A549 (cell line): ENCODE measurements around the gene PTGDS. TPM values are rescaled to one million over a fixed set of nuclear protein-coding genes. Genes with fewer than 3 reads are reported as not detected.

ENCODE experiments used
- ATAC-seq, 2 experiments: fragments of 200-7000 bp in 1 of 2; fragments of >200 bp in 1 of 2; cut with Nextera tagmentation in 1 of 2; cut with Tn5 transposase in 1 of 2; 3 replicates each; pipeline versions ENCODE4 v1.8.0 to v1.9.1; 2018 to 2020; ENCODE audit warnings: mild to moderate bottlenecking in 1 of 2, moderate library complexity in 1 of 2
- CTCF ChIA-PET: fragments of 300-600 bp; sonication (Branson Sonifier 250); formaldehyde crosslinking; extraction: SDS; loops from one replicate; lab custom pipeline; 2021; ENCODE audit warnings: antibody characterized with exemption, inconsistent platforms; lab: Yijun Ruan, JAX
- POLR2A ChIA-PET: fragments of 350-600 bp; formaldehyde crosslinking; extraction: SDS; loops from one replicate; lab custom pipeline; 2021; ENCODE audit warnings: antibody characterized with exemption, inconsistent platforms; lab: Yijun Ruan, JAX
- DNase-seq, 2 experiments: peaks; one replicate each; pipeline versions ENCODE4 v3.0.0 to v3.0.0-alpha.2; 2011 to 2016; ENCODE audit warnings: low read depth in 1 of 2, low spot score in 1 of 2
- FAIRE-seq: peaks from 2 replicates; lab custom pipeline; 2011; peaks lifted over from hg19 to GRCh38; lab: Jason Lieb, UNC
- H3K27ac ChIP-seq, 2 experiments: fragments of >200 bp; sonication (Bioruptor Twin); formaldehyde crosslinking; 3 replicates each; pipeline ENCODE4 v1.5.1; 2016 to 2017
- H3K4me1 ChIP-seq: fragments of >200 bp; sonication (Bioruptor Twin); formaldehyde crosslinking; 3 replicates; pipeline ENCODE4 v1.6.1; 2016
- H3K4me2 ChIP-seq: fragments of >200 bp; sonication (Bioruptor Twin); formaldehyde crosslinking; 3 replicates; pipeline ENCODE4 v1.6.1; 2016
- H3K4me3 ChIP-seq: fragments of >200 bp; sonication (Bioruptor Twin); formaldehyde crosslinking; 3 replicates; pipeline ENCODE4 v1.5.1; 2016
- H3K9me3 ChIP-seq: fragments of >200 bp; sonication (Bioruptor Twin); formaldehyde crosslinking; 3 replicates; pipeline ENCODE4 v1.6.1; 2016
- BHLHE40 ChIP-seq: IDR thresholded peaks from 2 replicates; pipeline ENCODE4 v1.6.1; 2012; ENCODE audit warnings: low read depth, low read length, inconsistent platforms
- CBX2 ChIP-seq: fragments of 200-600 bp; sonication (generic); IDR thresholded peaks from 2 replicates; pipeline ENCODE4 v1.6.1; 2016; ENCODE audit warnings: low read depth, mild to moderate bottlenecking, borderline replicate concordance
- CBX8 ChIP-seq: fragments of 200-600 bp; sonication (generic); IDR thresholded peaks from 2 replicates; pipeline ENCODE4 v1.6.1; 2016
- CHD4 ChIP-seq: fragments of 200-600 bp; sonication (generic); IDR thresholded peaks from 2 replicates; pipeline ENCODE4 v1.6.1; 2016; ENCODE audit warnings: antibody characterized with exemption, mild to moderate bottlenecking, borderline replicate concordance
- ESRRA ChIP-seq: fragments of 150-350 bp; IDR thresholded peaks from 2 replicates; pipeline ENCODE4 v1.6.1; 2014; ENCODE audit warnings: mild to moderate bottlenecking, low read length, borderline replicate concordance
- FOSB ChIP-seq: fragments of 250-450 bp; sonication (Bioruptor Pico); IDR thresholded peaks from 2 replicates; pipeline ENCODE4 v1.5.0; 2020; ENCODE audit warnings: mild to moderate bottlenecking, moderate library complexity
- HEYL ChIP-seq: fragments of 250-450 bp; sonication (Bioruptor Pico); IDR thresholded peaks from 2 replicates; pipeline ENCODE4 v1.8.0; 2021; ENCODE audit warnings: mild to moderate bottlenecking, moderate library complexity
- JUNB ChIP-seq: fragments of >200 bp; sonication (Bioruptor Twin); formaldehyde crosslinking; IDR thresholded peaks from 2 replicates; pipeline ENCODE4 v1.6.1; 2016
- MAFK ChIP-seq: fragments of 450-650 bp; IDR thresholded peaks from 2 replicates; pipeline ENCODE4 v1.6.1; 2014; ENCODE audit not compliant: partially characterized antibody
- NPAS2 ChIP-seq: fragments of 250-450 bp; sonication (Bioruptor Pico); IDR thresholded peaks from 2 replicates; pipeline ENCODE4 v1.8.0; 2022; ENCODE audit warnings: mild to moderate bottlenecking, moderate library complexity, borderline replicate concordance
- NR3C1 ChIP-seq: fragments of >200 bp; sonication (Bioruptor Twin); formaldehyde crosslinking; IDR thresholded peaks from 3 replicates; pipeline ENCODE4 v1.6.1; 2017
- POLR2AphosphoS2 ChIP-seq: conservative IDR thresholded peaks from 2 replicates; pipeline ENCODE4 v1.6.1; 2012; ENCODE audit warnings: low read length, improper control_type of control experiment, inconsistent platforms
- RCOR1 ChIP-seq: fragments of 150-350 bp; IDR thresholded peaks from 2 replicates; pipeline ENCODE4 v1.6.1; 2014; ENCODE audit warnings: antibody characterized with exemption, low read length, low read depth
- TFCP2L1 ChIP-seq: fragments of 250-450 bp; sonication (Bioruptor Pico); IDR thresholded peaks from 2 replicates; pipeline ENCODE4 v1.5.0; 2021; ENCODE audit warnings: mild to moderate bottlenecking
- ZFP36 ChIP-seq: fragments of 450-650 bp; IDR thresholded peaks from 2 replicates; pipeline ENCODE4 v1.6.1; 2014; ENCODE audit warnings: borderline replicate concordance; ENCODE audit not compliant: partially characterized antibody
- WGBS: methylation state at CpG from one replicate; pipeline ENCODE4 v1.1.6; 2017; ENCODE audit errors: missing lambda C conversion rate; 5-methylcytosine and 5-hydroxymethylcytosine counted together
- polyA plus RNA-seq, 4 experiments: library from polyadenylated mRNA; depleted of rRNA in 3 of 4; stranded (reverse); fragments of >200 nt; fragmentation: RNase III in 1 of 4; extraction: RNeasy Plus Mini Kit Qiagen cat#74134 plus additional on column Dnase treatment in 1 of 4; gene quantifications; 2 replicates in 3 of 4; 3 replicates in 1 of 4; pipeline ENCODE4 v1.2.3, GENCODE V29; 2011 to 2017
- TF ChIP-seq, protein P1 (sequence below): fragments of 250-450 bp; sonication (Bioruptor Pico); IDR thresholded peaks from 2 replicates; pipeline ENCODE4 v1.5.0; 2021; ENCODE audit warnings: mild to moderate bottlenecking, moderate library complexity, borderline replicate concordance
- TF ChIP-seq, protein P2 (sequence below): IDR thresholded peaks from 2 replicates; pipeline ENCODE4 v1.6.1; 2012; ENCODE audit warnings: low read depth, borderline replicate concordance
- TF ChIP-seq, protein P3 (sequence below): fragments of 250-450 bp; sonication (Bioruptor Pico); IDR thresholded peaks from 2 replicates; pipeline ENCODE4 v1.5.0; 2020; ENCODE audit warnings: low read depth, mild to moderate bottlenecking, moderate library complexity
- TF ChIP-seq, protein P4 (sequence below): fragments of >200 bp; sonication (Bioruptor Twin); formaldehyde crosslinking; IDR thresholded peaks from 2 replicates; pipeline ENCODE4 v1.6.1; 2016
- TF ChIP-seq, protein P5 (sequence below): IDR thresholded peaks from 2 replicates; pipeline ENCODE4 v1.6.1; 2012
- TF ChIP-seq, protein P6 (sequence below): fragments of 150-350 bp; IDR thresholded peaks from 2 replicates; pipeline ENCODE4 v1.6.1; 2014; ENCODE audit warnings: low read depth, mild to moderate bottlenecking, low read length

The PTGDS gene
- polyA plus RNA-seq, 2 of the 4 experiments (the other 2 are of a cell fraction), result 0.26 to 0.31 TPM

DNA sequence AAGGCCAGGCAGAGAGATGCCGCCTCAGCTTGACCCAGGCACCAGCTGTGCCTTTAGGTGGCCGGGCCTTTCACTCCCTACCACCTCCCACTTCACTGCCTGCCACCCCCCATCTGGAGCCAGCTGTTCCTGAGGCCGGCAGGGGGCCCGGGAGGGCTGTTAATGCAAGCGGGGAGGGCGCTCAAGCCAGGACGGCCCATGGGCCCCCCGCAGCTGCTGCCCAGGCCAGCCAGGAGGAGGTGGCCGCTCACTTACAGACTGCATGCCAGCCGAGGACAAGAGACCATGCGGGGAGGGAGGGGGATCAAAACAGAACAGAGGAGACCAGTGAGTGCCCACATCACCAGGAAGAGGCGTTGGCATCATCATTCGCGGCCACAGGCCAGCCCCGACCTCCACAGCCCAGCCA, 46.3 kb downstream of the PTGDS start:
- Histone ChIP-seq H3K4me1 (peaks cover 22% of the 10 kb centered on the region), H3K4me3 (no peak overlapping the region), H3K4me2 (no peak overlapping the region), H3K27ac (0 out of 6 replicates have a peak overlapping the region, but pooled peaks of 1 of the 2 experiments have one; percentile 17), H3K9me3 (no peaks in the 10 kb centered on the region)
- ATAC-seq, result no peak
- ChIA-PET CTCF (interaction anchor here (12.3 to 20.4 kb wide), 3 partner anchors 14 to 75 kb away, joined by 169 to 282 read pairs (median 207); partner anchors contain the start of genes C8G, FBXW5, LCN12 and SAPCD2), POLR2A (no interaction called here)
- 81% methylated on average over 11 of the region's 15 CpGs for WGBS
- no peak for TF ChIP-seq RCOR1
- TF ChIP-seq, protein P1, sequence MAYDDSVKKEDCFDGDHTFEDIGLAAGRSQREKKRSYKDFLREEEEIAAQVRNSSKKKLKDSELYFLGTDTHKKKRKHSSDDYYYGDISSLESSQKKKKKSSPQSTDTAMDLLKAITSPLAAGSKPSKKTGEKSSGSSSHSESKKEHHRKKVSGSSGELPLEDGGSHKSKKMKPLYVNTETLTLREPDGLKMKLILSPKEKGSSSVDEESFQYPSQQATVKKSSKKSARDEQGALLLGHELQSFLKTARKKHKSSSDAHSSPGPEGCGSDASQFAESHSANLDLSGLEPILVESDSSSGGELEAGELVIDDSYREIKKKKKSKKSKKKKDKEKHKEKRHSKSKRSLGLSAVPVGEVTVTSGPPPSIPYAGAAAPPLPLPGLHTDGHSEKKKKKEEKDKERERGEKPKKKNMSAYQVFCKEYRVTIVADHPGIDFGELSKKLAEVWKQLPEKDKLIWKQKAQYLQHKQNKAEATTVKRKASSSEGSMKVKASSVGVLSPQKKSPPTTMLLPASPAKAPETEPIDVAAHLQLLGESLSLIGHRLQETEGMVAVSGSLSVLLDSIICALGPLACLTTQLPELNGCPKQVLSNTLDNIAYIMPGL, result no peak
- TF ChIP-seq, protein P2, sequence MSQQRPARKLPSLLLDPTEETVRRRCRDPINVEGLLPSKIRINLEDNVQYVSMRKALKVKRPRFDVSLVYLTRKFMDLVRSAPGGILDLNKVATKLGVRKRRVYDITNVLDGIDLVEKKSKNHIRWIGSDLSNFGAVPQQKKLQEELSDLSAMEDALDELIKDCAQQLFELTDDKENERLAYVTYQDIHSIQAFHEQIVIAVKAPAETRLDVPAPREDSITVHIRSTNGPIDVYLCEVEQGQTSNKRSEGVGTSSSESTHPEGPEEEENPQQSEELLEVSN, result no peak
- DNase-seq, result no peak
- FAIRE-seq, result no peak

DNA sequence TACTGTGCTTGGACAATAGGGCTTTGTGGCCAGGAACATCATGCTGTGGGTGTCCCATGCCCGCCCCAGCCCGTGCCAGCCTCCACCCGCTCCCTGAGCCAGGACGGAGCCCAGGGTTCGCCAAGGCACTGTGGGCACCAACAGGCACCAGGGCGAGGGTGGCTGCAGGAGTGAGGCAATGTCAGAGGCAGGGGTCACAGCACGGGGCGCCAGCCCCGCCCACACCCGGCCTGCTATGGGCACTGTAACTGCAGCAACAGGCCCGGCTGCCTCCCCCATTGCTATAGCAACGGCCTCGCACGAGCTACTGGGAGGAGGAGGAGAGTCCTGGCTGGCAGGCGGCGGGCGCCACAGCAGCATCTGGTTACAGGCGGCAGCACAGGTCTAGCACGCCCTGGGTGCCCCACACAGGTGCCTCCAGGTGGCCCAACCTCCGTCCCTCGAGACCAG, 48.2 kb downstream of the PTGDS start:
- TF ChIP-seq, protein P3, sequence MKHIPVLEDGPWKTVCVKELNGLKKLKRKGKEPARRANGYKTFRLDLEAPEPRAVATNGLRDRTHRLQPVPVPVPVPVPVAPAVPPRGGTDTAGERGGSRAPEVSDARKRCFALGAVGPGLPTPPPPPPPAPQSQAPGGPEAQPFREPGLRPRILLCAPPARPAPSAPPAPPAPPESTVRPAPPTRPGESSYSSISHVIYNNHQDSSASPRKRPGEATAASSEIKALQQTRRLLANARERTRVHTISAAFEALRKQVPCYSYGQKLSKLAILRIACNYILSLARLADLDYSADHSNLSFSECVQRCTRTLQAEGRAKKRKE (CRISPR knock-in tag), result no peak
- TF ChIP-seq NPAS2 (CRISPR knock-in tag) (no peak), CBX8 (no peak), CHD4 (no peak), POLR2AphosphoS2 (no peak), BHLHE40 (no peak), ZFP36 (no peak), NR3C1 (no peak), HEYL (no peak), ESRRA (no peak), CBX2 (no peak), TFCP2L1 (no peak), MAFK (no peak), FOSB (no peak), RCOR1 (no peak), JUNB (no peak)
- TF ChIP-seq, protein P4, sequence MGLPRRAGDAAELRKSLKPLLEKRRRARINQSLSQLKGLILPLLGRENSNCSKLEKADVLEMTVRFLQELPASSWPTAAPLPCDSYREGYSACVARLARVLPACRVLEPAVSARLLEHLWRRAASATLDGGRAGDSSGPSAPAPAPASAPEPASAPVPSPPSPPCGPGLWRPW, result no peak
- TF ChIP-seq, protein P5, sequence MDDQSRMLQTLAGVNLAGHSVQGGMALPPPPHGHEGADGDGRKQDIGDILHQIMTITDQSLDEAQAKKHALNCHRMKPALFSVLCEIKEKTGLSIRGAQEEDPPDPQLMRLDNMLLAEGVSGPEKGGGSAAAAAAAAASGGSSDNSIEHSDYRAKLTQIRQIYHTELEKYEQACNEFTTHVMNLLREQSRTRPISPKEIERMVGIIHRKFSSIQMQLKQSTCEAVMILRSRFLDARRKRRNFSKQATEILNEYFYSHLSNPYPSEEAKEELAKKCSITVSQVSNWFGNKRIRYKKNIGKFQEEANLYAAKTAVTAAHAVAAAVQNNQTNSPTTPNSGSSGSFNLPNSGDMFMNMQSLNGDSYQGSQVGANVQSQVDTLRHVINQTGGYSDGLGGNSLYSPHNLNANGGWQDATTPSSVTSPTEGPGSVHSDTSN, result no peak
- TF ChIP-seq, protein P6, sequence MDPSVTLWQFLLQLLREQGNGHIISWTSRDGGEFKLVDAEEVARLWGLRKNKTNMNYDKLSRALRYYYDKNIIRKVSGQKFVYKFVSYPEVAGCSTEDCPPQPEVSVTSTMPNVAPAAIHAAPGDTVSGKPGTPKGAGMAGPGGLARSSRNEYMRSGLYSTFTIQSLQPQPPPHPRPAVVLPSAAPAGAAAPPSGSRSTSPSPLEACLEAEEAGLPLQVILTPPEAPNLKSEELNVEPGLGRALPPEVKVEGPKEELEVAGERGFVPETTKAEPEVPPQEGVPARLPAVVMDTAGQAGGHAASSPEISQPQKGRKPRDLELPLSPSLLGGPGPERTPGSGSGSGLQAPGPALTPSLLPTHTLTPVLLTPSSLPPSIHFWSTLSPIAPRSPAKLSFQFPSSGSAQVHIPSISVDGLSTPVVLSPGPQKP, result no peak
- FAIRE-seq (no peak), DNase-seq (no peak), ATAC-seq (no peak)
- Histone ChIP-seq H3K4me3 (no peak overlapping the region), H3K9me3 (no peaks in the 10 kb centered on the region), H3K27ac (no peak overlapping the region), H3K4me1 (peaks cover 30% of the 10 kb centered on the region), H3K4me2 (no peak overlapping the region)
- CTCF ChIA-PET, result interaction anchor here (0.6 to 20.4 kb wide), 16 partner anchors 12 to 259 kb away, joined by 3 to 282 read pairs (median 4); partner anchors contain the start of genes C8G, CCDC183, FBXW5 and LCN12
- no CpG with 5 or more reads among the region's 21 CpGs for WGBS
- POLR2A ChIA-PET, result no interaction called here
